ENCODE data around the gene CKLF.
"Not testable (repeated sequence)": the region's sequence is repeated elsewhere in the genome, so short reads cannot be mapped to it uniquely, and the experiment has no call there.

Gene CKLF

GRCh38 chr16:66552286-66553177 is at the start of gene CKLF:
Gene CKLF, plus strand, starts transcription at chr16:66552576. Its CDS starts 140 bp downstream, at chr16:66552716.
- DNase-seq: peak; percentile 31

GRCh38 chr16:66503030-66503429 is 49.3 kb upstream of the CKLF start:
- DNase-seq: no peak

- DNase-seq: no peak
Observed at GRCh38 chr16:66503612-66504011, 48.8 kb upstream of the CKLF start.

GRCh38 chr16:66507731-66508239 is 44.6 kb upstream of the CKLF start:
- DNase-seq: no peak

GRCh38 chr16:66508248-66508913 is 44.0 kb upstream of the CKLF start:
- no peak for DNase-seq

- no peak for DNase-seq
Observed at GRCh38 chr16:66508914-66509496, 43.4 kb upstream of the CKLF start.

GRCh38 chr16:66509576-66509975 is 42.8 kb upstream of the CKLF start:
- DNase-seq: no peak

- peak; percentile 1 for DNase-seq
Observed at GRCh38 chr16:66510298-66510697, 42.1 kb upstream of the CKLF start.

- DNase-seq: peak; percentile 27
Observed at GRCh38 chr16:66510711-66511601, 41.4 kb upstream of the CKLF start.

- no peak for DNase-seq
Observed at GRCh38 chr16:66511602-66512271, 40.6 kb upstream of the CKLF start.

GRCh38 chr16:66512272-66513110 is 39.9 kb upstream of the CKLF start:
- no peak for DNase-seq

GRCh38 chr16:66513111-66513723 is 39.2 kb upstream of the CKLF start:
- DNase-seq: no peak

GRCh38 chr16:66514391-66514790 is 38.0 kb upstream of the CKLF start:
- not testable (repeated sequence) for DNase-seq

- DNase-seq: not testable (repeated sequence)
Observed at GRCh38 chr16:66514980-66515595, 37.3 kb upstream of the CKLF start.

GRCh38 chr16:66515596-66516508 is 36.5 kb upstream of the CKLF start:
- DNase-seq: no peak

- DNase-seq: no peak
Observed at GRCh38 chr16:66516509-66516807, 35.9 kb upstream of the CKLF start.

GRCh38 chr16:66516808-66517585 is 35.4 kb upstream of the CKLF start:
- peak; percentile 72 for DNase-seq

GRCh38 chr16:66517586-66518263 is 34.7 kb upstream of the CKLF start:
- DNase-seq: no peak
